ENCODE results near the gene PRKN.
"Not testable (repeated sequence)": the region's sequence is repeated elsewhere in the genome, so short reads cannot be mapped to it uniquely, and the experiment has no call there.

PRKN gene

DNA sequence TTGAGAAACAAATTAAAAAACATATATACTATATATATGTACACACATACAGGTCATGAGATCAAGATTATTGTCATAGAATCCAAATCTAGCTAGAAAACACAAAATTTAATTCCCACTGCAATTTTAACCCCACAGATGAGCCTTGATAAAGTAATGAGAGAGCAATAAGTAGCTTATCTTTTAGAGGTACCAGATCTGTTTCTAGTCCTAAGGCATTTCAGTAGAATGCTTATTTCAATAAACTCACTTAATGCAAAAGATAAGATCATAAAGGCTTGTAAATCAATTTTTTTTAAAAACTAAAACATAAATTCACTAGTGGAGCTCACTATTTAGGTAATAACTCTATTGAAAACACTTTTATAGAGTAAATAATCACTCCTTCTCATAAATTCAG, 47.2 kb downstream of the PRKN start:
- Histone ChIP-seq H3K4me1 (ENCODE audit: control insufficient read depth, insufficient read depth, low read length, poor library complexity, severe bottlenecking) (no peaks in the 10 kb centered on the region), H3K9me3 (ENCODE audit: control insufficient read depth, low read length) (no peaks in the 10 kb centered on the region), H3K4me3 (ENCODE audit: extremely low read depth, insufficient read depth, low read length, poor library complexity, severe bottlenecking) (no peak overlapping the region), H3K27ac (ENCODE audit: low read depth, low read length, severe bottlenecking) (no peak overlapping the region), H3K36me3 (ENCODE audit: control insufficient read depth, insufficient read depth, low read length) (no peaks in the 10 kb centered on the region)

DNA sequence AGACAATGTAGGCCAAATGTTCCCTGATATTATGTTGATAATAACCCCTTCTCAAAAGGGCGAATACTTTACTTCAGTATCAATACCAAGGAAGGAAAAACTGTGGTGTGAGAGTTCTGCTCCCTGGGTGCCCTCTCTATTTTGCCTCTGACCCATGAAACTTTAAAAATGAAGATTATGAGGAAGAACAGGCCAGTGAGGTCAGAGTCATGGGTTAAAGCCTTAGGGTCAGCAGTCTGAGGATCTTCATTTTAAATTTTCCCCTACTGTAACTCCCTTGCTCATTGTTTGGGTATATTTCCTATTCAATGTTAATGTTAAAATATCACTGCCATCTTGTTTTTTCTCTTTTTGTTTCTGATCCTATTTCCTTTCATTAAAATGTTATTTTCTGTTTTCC, 47.9 kb downstream of the PRKN start:
- Histone ChIP-seq H3K4me3 (ENCODE audit: extremely low read depth, insufficient read depth, low read length, poor library complexity, severe bottlenecking) (no peak overlapping the region), H3K27ac (ENCODE audit: low read depth, low read length, severe bottlenecking) (no peak overlapping the region), H3K9me3 (ENCODE audit: control insufficient read depth, low read length) (no peaks in the 10 kb centered on the region), H3K4me1 (ENCODE audit: control insufficient read depth, insufficient read depth, low read length, poor library complexity, severe bottlenecking) (no peaks in the 10 kb centered on the region), H3K36me3 (ENCODE audit: control insufficient read depth, insufficient read depth, low read length) (no peaks in the 10 kb centered on the region)
- WGBS, 2 experiments (ENCODE audit: insufficient coverage in 2 of 2) = no CpG with 5 or more reads among the region's 1 CpG

DNA sequence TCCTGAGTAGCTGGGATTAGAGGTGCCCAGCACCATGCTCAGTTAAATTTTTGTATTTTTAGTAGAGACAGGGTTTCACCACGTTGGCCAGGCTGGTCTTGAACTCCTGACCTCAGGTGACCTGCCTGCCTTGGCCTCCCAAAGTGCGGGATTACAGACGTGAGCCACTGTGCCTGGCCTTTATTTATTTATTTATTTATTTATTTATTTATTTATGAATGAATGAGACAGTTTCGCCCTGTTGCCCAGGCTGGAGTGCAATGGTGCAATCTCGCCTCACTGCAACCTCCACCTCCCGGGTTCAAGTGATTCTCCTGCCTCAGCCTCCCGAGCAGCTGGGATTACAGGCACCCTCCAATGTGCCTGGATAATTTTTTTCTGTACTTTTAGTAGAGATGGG, 48.7 kb downstream of the PRKN start:
- H3K9me3 ChIP-seq (ENCODE audit: control insufficient read depth, low read length); H3K27ac ChIP-seq (ENCODE audit: low read depth, low read length, severe bottlenecking); H3K4me1 ChIP-seq (ENCODE audit: control insufficient read depth, insufficient read depth, low read length, poor library complexity, severe bottlenecking); H3K36me3 ChIP-seq (ENCODE audit: control insufficient read depth, insufficient read depth, low read length); H3K4me3 ChIP-seq (ENCODE audit: extremely low read depth, insufficient read depth, low read length, poor library complexity, severe bottlenecking): not testable (repeated sequence)
- 87% methylated on average over 4 of the region's 7 CpGs; no CpG with 5 or more reads in 1 of the 2 experiments for WGBS, 2 experiments (ENCODE audit: insufficient coverage in 2 of 2)

DNA sequence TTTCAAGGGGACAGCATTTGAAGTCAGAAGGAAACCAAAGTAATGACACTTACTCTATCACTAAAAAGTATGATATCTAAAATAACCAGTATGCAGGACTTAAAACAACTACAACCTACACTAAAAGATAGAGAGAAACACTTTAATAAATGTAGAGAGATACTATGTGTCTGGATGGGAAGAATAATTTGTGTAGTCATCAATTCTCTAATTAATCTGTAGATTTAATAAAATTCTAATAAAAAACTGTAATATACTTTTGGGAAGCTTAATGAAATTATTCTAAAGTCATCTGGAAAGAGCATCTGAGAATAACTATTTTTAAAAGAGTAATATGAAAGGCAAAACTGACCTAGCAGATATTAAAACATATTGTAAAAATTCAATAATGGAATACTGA, 52.1 kb downstream of the PRKN start:
- no peaks in the 10 kb centered on the region for H3K4me1 ChIP-seq (ENCODE audit: control insufficient read depth, insufficient read depth, low read length, poor library complexity, severe bottlenecking)
- H3K9me3 ChIP-seq (ENCODE audit: control insufficient read depth, low read length) = no peaks in the 10 kb centered on the region
- no peak overlapping the region for H3K4me3 ChIP-seq (ENCODE audit: extremely low read depth, insufficient read depth, low read length, poor library complexity, severe bottlenecking)
- H3K36me3 ChIP-seq (ENCODE audit: control insufficient read depth, insufficient read depth, low read length) = no peaks in the 10 kb centered on the region
- no peak overlapping the region for H3K27ac ChIP-seq (ENCODE audit: low read depth, low read length, severe bottlenecking)

DNA sequence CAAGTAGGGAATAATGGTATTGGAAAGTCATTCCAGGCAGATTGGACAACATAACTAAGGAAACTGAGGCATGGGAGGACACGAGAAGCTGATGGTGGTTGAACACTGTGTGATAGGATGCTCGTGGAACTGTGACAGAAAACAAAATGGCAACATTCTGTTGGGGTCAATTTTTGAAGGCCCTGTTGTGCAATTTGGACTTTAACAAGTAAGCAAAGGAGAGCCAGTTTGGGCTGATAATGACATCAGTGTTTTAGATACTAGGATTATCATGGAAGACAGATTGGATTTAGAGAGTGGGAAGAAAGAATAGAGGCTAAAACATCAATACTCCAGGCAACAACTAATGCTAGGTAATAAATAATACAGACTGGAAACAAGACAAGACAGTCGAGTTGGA, 53.1 kb downstream of the PRKN start:
- Histone ChIP-seq H3K4me1 (ENCODE audit: control insufficient read depth, insufficient read depth, low read length, poor library complexity, severe bottlenecking) (no peaks in the 10 kb centered on the region), H3K27ac (ENCODE audit: low read depth, low read length, severe bottlenecking) (no peak overlapping the region), H3K36me3 (ENCODE audit: control insufficient read depth, insufficient read depth, low read length) (no peaks in the 10 kb centered on the region), H3K9me3 (ENCODE audit: control insufficient read depth, low read length) (no peaks in the 10 kb centered on the region), H3K4me3 (ENCODE audit: extremely low read depth, insufficient read depth, low read length, poor library complexity, severe bottlenecking) (no peak overlapping the region)
- WGBS, 2 experiments (ENCODE audit: insufficient coverage in 2 of 2) = 75 to 95% methylated on average over 2 to 3 of the region's 3 CpGs

GRCh38 chr6:162671580-162672165, 55.9 kb downstream of the PRKN start:
- WGBS, 2 experiments (ENCODE audit: insufficient coverage in 2 of 2) = 100% methylated on average over 2 of the region's 4 CpGs
- H3K4me3 ChIP-seq (ENCODE audit: extremely low read depth, insufficient read depth, low read length, poor library complexity, severe bottlenecking) = no peak overlapping the region

DNA sequence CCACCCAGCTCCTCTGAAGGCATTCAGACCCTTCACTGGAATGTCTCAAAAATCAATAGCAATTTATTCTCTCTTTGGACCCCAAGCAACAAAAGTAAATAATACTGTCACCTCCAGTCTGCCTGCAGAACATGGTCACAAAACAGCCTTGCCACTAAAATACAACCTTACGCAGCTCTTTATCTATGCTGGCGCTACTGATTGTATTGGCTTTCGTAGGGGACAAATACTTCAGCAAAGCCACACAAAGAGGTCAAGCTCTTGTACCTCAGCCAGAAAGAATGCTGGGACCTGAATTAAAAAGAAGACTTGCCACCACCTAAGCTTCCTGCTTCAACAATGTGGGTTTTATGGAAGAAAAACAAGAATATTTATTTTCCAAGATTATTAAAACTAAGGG, 57.2 kb downstream of the PRKN start:
- 100% methylated on average over 3 of the region's 3 CpGs for WGBS, 2 experiments (ENCODE audit: insufficient coverage in 2 of 2)
- Histone ChIP-seq H3K36me3 (ENCODE audit: control insufficient read depth, insufficient read depth, low read length) (no peaks in the 10 kb centered on the region), H3K4me1 (ENCODE audit: control insufficient read depth, insufficient read depth, low read length, poor library complexity, severe bottlenecking) (no peaks in the 10 kb centered on the region), H3K9me3 (ENCODE audit: control insufficient read depth, low read length) (no peaks in the 10 kb centered on the region), H3K4me3 (ENCODE audit: extremely low read depth, insufficient read depth, low read length, poor library complexity, severe bottlenecking) (no peak overlapping the region), H3K27ac (ENCODE audit: low read depth, low read length, severe bottlenecking) (no peak overlapping the region)

More at GRCh38 chr6:162671580-162672165, 55.9 kb downstream of the PRKN start:
- Histone ChIP-seq H3K36me3 (ENCODE audit: control insufficient read depth, insufficient read depth, low read length) (no peaks in the 10 kb centered on the region), H3K9me3 (ENCODE audit: control insufficient read depth, low read length) (no peaks in the 10 kb centered on the region), H3K4me1 (ENCODE audit: control insufficient read depth, insufficient read depth, low read length, poor library complexity, severe bottlenecking) (no peaks in the 10 kb centered on the region), H3K27ac (ENCODE audit: low read depth, low read length, severe bottlenecking) (no peak overlapping the region)

- H3K4me3 ChIP-seq (ENCODE audit: extremely low read depth, insufficient read depth, low read length, poor library complexity, severe bottlenecking) = no peak overlapping the region
- H3K27ac ChIP-seq (ENCODE audit: low read depth, low read length, severe bottlenecking) = no peak overlapping the region
- no peaks in the 10 kb centered on the region for H3K4me1 ChIP-seq (ENCODE audit: control insufficient read depth, insufficient read depth, low read length, poor library complexity, severe bottlenecking)
- H3K9me3 ChIP-seq (ENCODE audit: control insufficient read depth, low read length) = no peaks in the 10 kb centered on the region
- no CpG with 5 or more reads among the region's 2 CpGs for WGBS, 2 experiments (ENCODE audit: insufficient coverage in 2 of 2)
- no peaks in the 10 kb centered on the region for H3K36me3 ChIP-seq (ENCODE audit: control insufficient read depth, insufficient read depth, low read length)
Observed at GRCh38 chr6:162666246-162666645, 61.3 kb downstream of the PRKN start.

- Histone ChIP-seq H3K4me3 (ENCODE audit: extremely low read depth, insufficient read depth, low read length, poor library complexity, severe bottlenecking) (no peak overlapping the region), H3K36me3 (ENCODE audit: control insufficient read depth, insufficient read depth, low read length) (no peaks in the 10 kb centered on the region), H3K27ac (ENCODE audit: low read depth, low read length, severe bottlenecking) (no peak overlapping the region), H3K4me1 (ENCODE audit: control insufficient read depth, insufficient read depth, low read length, poor library complexity, severe bottlenecking) (no peaks in the 10 kb centered on the region), H3K9me3 (ENCODE audit: control insufficient read depth, low read length) (no peaks in the 10 kb centered on the region)
- WGBS, 2 experiments (ENCODE audit: insufficient coverage in 2 of 2) = no CpG with 5 or more reads among the region's 2 CpGs
Observed at GRCh38 chr6:162653808-162654207, 73.8 kb downstream of the PRKN start.

- H3K36me3 ChIP-seq (ENCODE audit: control insufficient read depth, insufficient read depth, low read length) = no peaks in the 10 kb centered on the region
- H3K27ac ChIP-seq (ENCODE audit: low read depth, low read length, severe bottlenecking) = no peak overlapping the region
- no peak overlapping the region for H3K4me3 ChIP-seq (ENCODE audit: extremely low read depth, insufficient read depth, low read length, poor library complexity, severe bottlenecking)
- H3K4me1 ChIP-seq (ENCODE audit: control insufficient read depth, insufficient read depth, low read length, poor library complexity, severe bottlenecking) = no peaks in the 10 kb centered on the region
- no CpG with 5 or more reads among the region's 3 CpGs for WGBS, 2 experiments (ENCODE audit: insufficient coverage in 2 of 2)
- no peaks in the 10 kb centered on the region for H3K9me3 ChIP-seq (ENCODE audit: control insufficient read depth, low read length)
Observed at GRCh38 chr6:162651505-162651904, 76.1 kb downstream of the PRKN start.

DNA sequence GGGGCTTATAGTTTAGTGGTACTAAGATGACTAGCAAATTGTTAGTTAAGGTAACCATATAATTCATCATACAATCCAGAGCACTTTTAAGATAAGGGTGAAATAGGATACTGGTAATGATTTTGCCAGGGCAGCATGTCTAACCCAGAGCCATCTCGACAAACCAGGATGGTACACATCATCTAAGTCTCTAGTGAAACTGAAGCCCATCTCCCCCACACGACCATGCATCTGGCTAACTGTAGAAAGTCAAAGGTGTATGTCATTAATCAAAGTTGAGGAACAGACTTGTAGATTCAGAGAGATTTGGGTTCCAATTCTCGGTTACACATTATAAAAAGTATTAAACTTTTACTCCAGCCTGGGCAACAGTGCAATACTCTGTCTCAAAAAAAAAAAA, 78.3 kb downstream of the PRKN start:
- H3K4me1 ChIP-seq (ENCODE audit: control insufficient read depth, insufficient read depth, low read length, poor library complexity, severe bottlenecking) = no peaks in the 10 kb centered on the region
- no peaks in the 10 kb centered on the region for H3K9me3 ChIP-seq (ENCODE audit: control insufficient read depth, low read length)
- no peaks in the 10 kb centered on the region for H3K36me3 ChIP-seq (ENCODE audit: control insufficient read depth, insufficient read depth, low read length)
- WGBS, 2 experiments (ENCODE audit: insufficient coverage in 2 of 2) = 80% methylated on average over 2 of the region's 3 CpGs; no CpG with 5 or more reads in 1 of the 2 experiments
- no peak overlapping the region for H3K27ac ChIP-seq (ENCODE audit: low read depth, low read length, severe bottlenecking)
- H3K4me3 ChIP-seq (ENCODE audit: extremely low read depth, insufficient read depth, low read length, poor library complexity, severe bottlenecking) = no peak overlapping the region
